GM23338 (cell line): ENCODE results near the gene CD24. TPM values are rescaled to one million over a fixed set of nuclear protein-coding genes. Genes with fewer than 3 reads are reported as not detected.

Experiments used
- ATAC-seq: fragments of 200-7000 bp; cut with Tn5 transposase; 3 replicates; pipeline ENCODE4 v1.9.1; 2020
- DNase-seq: peaks from one replicate; pipeline ENCODE4 v3.0.0-alpha.2; 2015; ENCODE audit warnings: low spot score
- H2AFZ ChIP-seq: fragments of 200-600 bp; sonication (generic); 2 replicates; pipeline ENCODE4 v1.8.0; 2016; ENCODE audit warnings: antibody characterized with exemption, mild to moderate bottlenecking, moderate library complexity
- H3F3A ChIP-seq: fragments of 200-600 bp; sonication (generic); replicated peaks from 2 replicates; pipeline ENCODE4 v1.8.0; 2017; ENCODE audit warnings: antibody characterized with exemption, mixed run types, low read depth
- H3K27ac ChIP-seq: fragments of 200-600 bp; sonication (generic); 2 replicates; pipeline ENCODE4 v1.6.1; 2016; ENCODE audit warnings: low read depth
- H3K27me3 ChIP-seq: fragments of 200-600 bp; sonication (generic); 2 replicates; pipeline ENCODE4 v1.8.0; 2016; ENCODE audit warnings: mild to moderate bottlenecking, mixed run types, moderate library complexity; ENCODE audit not compliant: insufficient read depth
- H3K36me3 ChIP-seq: fragments of 200-600 bp; sonication (generic); 2 replicates; pipeline ENCODE4 v1.8.0; 2016; ENCODE audit warnings: mild to moderate bottlenecking; ENCODE audit not compliant: insufficient read depth
- H3K4me1 ChIP-seq: fragments of 200-600 bp; sonication (generic); 2 replicates; pipeline ENCODE4 v1.8.0; 2016; ENCODE audit warnings: mild to moderate bottlenecking, moderate library complexity; ENCODE audit not compliant: insufficient read depth
- H3K4me2 ChIP-seq: fragments of 200-600 bp; sonication (generic); 2 replicates; pipeline ENCODE4 v1.7.1; 2017; ENCODE audit warnings: mixed run types
- H3K4me3 ChIP-seq: fragments of 200-600 bp; sonication (generic); 2 replicates; pipeline ENCODE4 v1.6.1; 2016; ENCODE audit warnings: mixed run types
- H3K79me2 ChIP-seq: fragments of 200-600 bp; sonication (generic); replicated peaks from 2 replicates; pipeline ENCODE4 v1.8.0; 2017; ENCODE audit warnings: mild to moderate bottlenecking; ENCODE audit not compliant: insufficient read depth
- H3K9me2 ChIP-seq: fragments of 200-600 bp; sonication (generic); 2 replicates; pipeline ENCODE4 v1.8.0; 2017; ENCODE audit not compliant: insufficient read depth
- H4K20me1 ChIP-seq: fragments of 200-600 bp; sonication (generic); replicated peaks from 2 replicates; pipeline ENCODE4 v1.8.0; 2017; ENCODE audit warnings: mild to moderate bottlenecking; ENCODE audit not compliant: insufficient read depth
- H3K27ac Mint-ChIP-seq: 2 replicates; pipeline ENCODE4 v1.8.0; 2020; ENCODE audit warnings: inconsistent platforms, mild to moderate bottlenecking, moderate library complexity, mixed read lengths
- H3K27me3 Mint-ChIP-seq: 3 replicates; pipeline ENCODE4 v1.8.0; 2022; ENCODE audit warnings: low read depth, mild to moderate bottlenecking, moderate library complexity, mixed read lengths, inconsistent platforms; ENCODE audit not compliant: insufficient read depth, poor library complexity
- H3K36me3 Mint-ChIP-seq: 3 replicates; pipeline ENCODE4 v1.8.0; 2021; ENCODE audit warnings: low read depth, mild to moderate bottlenecking, inconsistent platforms, moderate library complexity, mixed read lengths
- H3K4me1 Mint-ChIP-seq: 3 replicates; pipeline ENCODE4 v1.8.0; 2020; ENCODE audit warnings: mild to moderate bottlenecking, inconsistent platforms, mixed read lengths
- H3K4me3 Mint-ChIP-seq: 3 replicates; pipeline ENCODE4 v1.8.0; 2021; ENCODE audit warnings: moderate library complexity, mild to moderate bottlenecking, inconsistent platforms, mixed read lengths
- H3K9me3 Mint-ChIP-seq: 3 replicates; pipeline ENCODE4 v1.8.0; 2020; ENCODE audit warnings: moderate library complexity, mild to moderate bottlenecking, inconsistent platforms, mixed read lengths
- CREB1 ChIP-seq: fragments of 250-450 bp; sonication (Bioruptor Pico); IDR thresholded peaks from 2 replicates; pipeline ENCODE4 v1.5.0; 2020; ENCODE audit warnings: low read depth, mild to moderate bottlenecking, moderate library complexity
- EZH2 ChIP-seq: fragments of 200-600 bp; sonication (generic); IDR thresholded peaks from one replicate; pipeline ENCODE4 v1.8.0; 2017; ENCODE audit warnings: antibody characterized with exemption, mild to moderate bottlenecking, low read depth; ENCODE audit not compliant: unreplicated experiment
- EZH2phosphoT487 ChIP-seq: fragments of 200-600 bp; sonication (generic); IDR thresholded peaks from one replicate; pipeline ENCODE4 v1.8.1; 2018; ENCODE audit warnings: antibody characterized with exemption; ENCODE audit not compliant: unreplicated experiment
- NANOG ChIP-seq: IDR thresholded peaks from 2 replicates; pipeline ENCODE4 v1.6.1; 2016; ENCODE audit warnings: antibody characterized with exemption, borderline replicate concordance
- STAT1 ChIP-seq: IDR thresholded peaks from one replicate; pipeline ENCODE4 v1.6.1; 2016; ENCODE audit warnings: antibody characterized with exemption; ENCODE audit not compliant: unreplicated experiment
- polyA plus RNA-seq: library from polyadenylated mRNA; unstranded; fragments of >200 nt; fragmentation: Nextera tagmentation; extraction: Ambion mirVana; gene quantifications from 2 replicates; pipeline ENCODE4 v1.2.1, GENCODE V29; 2016
- total RNA-seq: library from RNA; depleted of rRNA; stranded (reverse); fragments of >200 nt; shearing (Covaris generic); gene quantifications from 2 replicates; pipeline ENCODE4 v1.2.3, GENCODE V29; 2014
- TF ChIP-seq, protein P1 (sequence below): fragments of 250-450 bp; sonication (Bioruptor Pico); IDR thresholded peaks from 2 replicates; pipeline ENCODE4 v1.5.0; 2020; ENCODE audit warnings: mild to moderate bottlenecking, moderate library complexity
- TF ChIP-seq, protein P2 (sequence below): IDR thresholded peaks from one replicate; pipeline ENCODE4 v1.6.1; 2018; ENCODE audit warnings: antibody characterized with exemption; ENCODE audit not compliant: unreplicated experiment
- TF ChIP-seq, protein P3 (sequence below): IDR thresholded peaks from 2 replicates; pipeline ENCODE4 v1.6.1; 2016; ENCODE audit warnings: antibody characterized with exemption

Gene CD24
- total and polyA plus RNA-seq, 2 experiments from 2014 or later = 1,373 to 2,907 TPM

DNA sequence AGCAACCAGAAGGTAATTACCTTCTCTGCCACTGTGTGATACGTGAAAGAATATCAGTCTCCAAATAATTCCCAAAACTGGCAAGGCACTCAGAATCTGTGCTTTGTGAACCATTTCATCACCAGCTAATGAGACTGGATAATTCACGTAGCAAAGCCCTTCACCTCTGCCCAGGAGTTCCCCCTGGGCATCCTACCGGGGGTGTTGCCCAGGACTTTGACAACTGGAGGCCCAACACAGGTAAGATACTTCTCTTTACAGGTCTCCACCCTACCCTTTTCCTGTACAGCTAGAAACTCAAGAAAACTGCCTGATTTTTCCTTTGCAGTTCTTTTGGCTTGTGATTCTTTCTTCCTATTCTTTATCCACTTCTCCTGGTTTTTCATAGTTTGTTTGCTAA is 2.7 kb upstream of the CD24 start (continued):
- TF ChIP-seq, protein P1, sequence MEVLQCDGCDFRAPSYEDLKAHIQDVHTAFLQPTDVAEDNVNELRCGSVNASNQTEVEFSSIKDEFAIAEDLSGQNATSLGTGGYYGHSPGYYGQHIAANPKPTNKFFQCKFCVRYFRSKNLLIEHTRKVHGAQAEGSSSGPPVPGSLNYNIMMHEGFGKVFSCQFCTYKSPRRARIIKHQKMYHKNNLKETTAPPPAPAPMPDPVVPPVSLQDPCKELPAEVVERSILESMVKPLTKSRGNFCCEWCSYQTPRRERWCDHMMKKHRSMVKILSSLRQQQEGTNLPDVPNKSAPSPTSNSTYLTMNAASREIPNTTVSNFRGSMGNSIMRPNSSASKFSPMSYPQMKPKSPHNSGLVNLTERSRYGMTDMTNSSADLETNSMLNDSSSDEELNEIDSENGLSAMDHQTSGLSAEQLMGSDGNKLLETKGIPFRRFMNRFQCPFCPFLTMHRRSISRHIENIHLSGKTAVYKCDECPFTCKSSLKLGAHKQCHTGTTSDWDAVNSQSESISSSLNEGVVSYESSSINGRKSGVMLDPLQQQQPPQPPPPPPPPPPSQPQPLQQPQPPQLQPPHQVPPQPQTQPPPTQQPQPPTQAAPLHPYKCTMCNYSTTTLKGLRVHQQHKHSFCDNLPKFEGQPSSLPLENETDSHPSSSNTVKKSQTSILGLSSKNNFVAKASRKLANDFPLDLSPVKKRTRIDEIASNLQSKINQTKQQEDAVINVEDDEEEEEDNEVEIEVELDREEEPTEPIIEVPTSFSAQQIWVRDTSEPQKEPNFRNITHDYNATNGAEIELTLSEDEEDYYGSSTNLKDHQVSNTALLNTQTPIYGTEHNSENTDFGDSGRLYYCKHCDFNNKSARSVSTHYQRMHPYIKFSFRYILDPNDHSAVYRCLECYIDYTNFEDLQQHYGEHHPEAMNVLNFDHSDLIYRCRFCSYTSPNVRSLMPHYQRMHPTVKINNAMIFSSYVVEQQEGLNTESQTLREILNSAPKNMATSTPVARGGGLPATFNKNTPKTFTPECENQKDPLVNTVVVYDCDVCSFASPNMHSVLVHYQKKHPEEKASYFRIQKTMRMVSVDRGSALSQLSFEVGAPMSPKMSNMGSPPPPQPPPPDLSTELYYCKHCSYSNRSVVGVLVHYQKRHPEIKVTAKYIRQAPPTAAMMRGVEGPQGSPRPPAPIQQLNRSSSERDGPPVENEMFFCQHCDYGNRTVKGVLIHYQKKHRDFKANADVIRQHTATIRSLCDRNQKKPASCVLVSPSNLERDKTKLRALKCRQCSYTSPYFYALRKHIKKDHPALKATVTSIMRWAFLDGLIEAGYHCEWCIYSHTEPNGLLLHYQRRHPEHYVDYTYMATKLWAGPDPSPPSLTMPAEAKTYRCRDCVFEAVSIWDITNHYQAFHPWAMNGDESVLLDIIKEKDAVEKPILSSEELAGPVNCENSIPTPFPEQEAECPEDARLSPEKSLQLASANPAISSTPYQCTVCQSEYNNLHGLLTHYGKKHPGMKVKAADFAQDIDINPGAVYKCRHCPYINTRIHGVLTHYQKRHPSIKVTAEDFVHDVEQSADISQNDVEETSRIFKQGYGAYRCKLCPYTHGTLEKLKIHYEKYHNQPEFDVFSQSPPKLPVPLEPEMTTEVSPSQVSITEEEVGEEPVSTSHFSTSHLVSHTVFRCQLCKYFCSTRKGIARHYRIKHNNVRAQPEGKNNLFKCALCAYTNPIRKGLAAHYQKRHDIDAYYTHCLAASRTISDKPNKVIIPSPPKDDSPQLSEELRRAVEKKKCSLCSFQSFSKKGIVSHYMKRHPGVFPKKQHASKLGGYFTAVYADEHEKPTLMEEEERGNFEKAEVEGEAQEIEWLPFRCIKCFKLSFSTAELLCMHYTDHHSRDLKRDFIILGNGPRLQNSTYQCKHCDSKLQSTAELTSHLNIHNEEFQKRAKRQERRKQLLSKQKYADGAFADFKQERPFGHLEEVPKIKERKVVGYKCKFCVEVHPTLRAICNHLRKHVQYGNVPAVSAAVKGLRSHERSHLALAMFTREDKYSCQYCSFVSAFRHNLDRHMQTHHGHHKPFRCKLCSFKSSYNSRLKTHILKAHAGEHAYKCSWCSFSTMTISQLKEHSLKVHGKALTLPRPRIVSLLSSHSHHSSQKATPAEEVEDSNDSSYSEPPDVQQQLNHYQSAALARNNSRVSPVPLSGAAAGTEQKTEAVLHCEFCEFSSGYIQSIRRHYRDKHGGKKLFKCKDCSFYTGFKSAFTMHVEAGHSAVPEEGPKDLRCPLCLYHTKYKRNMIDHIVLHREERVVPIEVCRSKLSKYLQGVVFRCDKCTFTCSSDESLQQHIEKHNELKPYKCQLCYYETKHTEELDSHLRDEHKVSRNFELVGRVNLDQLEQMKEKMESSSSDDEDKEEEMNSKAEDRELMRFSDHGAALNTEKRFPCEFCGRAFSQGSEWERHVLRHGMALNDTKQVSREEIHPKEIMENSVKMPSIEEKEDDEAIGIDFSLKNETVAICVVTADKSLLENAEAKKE = no peak
- no peak for TF ChIP-seq EZH2
- TF ChIP-seq STAT1 = no peak
- no peak for TF ChIP-seq NANOG

DNA sequence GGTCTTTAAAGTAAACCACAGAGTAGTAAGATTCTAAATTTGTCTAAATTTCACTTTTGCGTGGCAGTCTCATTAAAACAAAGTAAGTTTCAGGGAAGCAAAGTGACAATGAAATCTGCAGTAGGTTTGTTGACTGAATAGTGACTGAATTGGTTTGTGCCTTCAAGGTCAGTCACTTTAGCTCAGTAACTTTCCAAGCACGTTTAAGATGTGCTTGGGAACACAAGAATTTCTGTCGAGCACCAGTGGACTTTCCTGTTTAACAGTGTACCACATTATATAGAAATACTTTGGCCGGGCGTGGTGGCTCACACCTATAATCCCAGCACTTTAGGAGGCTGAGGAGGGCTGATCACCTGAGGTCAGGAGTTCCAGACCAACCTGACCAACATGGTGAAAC is 1.7 kb upstream of the CD24 start:
- Histone ChIP-seq H3K27me3 (no peaks in the 10 kb centered on the region), H4K20me1 (peaks cover 22% of the 10 kb centered on the region), H3K9me2 (no peaks in the 10 kb centered on the region), H3K4me2 (peak overlapping the region; percentile 77), H3K4me3 (peak overlapping the region; percentile 63), H3F3A (peaks cover 27% of the 10 kb centered on the region), H3K79me2 (peaks cover 58% of the 10 kb centered on the region), H3K36me3 (peaks cover 18% of the 10 kb centered on the region), H2AFZ (no peak overlapping the region), H3K27ac (peak overlapping the region; percentile 96), H3K4me1 (peaks cover 30% of the 10 kb centered on the region)
- ATAC-seq (no peak), DNase-seq (no peak)
- Mint-ChIP-seq H3K4me1 (peaks cover 31% of the 10 kb centered on the region), H3K36me3 (peaks cover 33% of the 10 kb centered on the region), H3K9me3 (peaks cover 15% of the 10 kb centered on the region; the same call in 2 of the 3 replicates), H3K4me3 (peak overlapping the region; percentile 85), H3K27ac (peak overlapping the region; percentile 97), H3K27me3 (peaks cover 43% of the 10 kb centered on the region)
- TF ChIP-seq, protein P2, sequence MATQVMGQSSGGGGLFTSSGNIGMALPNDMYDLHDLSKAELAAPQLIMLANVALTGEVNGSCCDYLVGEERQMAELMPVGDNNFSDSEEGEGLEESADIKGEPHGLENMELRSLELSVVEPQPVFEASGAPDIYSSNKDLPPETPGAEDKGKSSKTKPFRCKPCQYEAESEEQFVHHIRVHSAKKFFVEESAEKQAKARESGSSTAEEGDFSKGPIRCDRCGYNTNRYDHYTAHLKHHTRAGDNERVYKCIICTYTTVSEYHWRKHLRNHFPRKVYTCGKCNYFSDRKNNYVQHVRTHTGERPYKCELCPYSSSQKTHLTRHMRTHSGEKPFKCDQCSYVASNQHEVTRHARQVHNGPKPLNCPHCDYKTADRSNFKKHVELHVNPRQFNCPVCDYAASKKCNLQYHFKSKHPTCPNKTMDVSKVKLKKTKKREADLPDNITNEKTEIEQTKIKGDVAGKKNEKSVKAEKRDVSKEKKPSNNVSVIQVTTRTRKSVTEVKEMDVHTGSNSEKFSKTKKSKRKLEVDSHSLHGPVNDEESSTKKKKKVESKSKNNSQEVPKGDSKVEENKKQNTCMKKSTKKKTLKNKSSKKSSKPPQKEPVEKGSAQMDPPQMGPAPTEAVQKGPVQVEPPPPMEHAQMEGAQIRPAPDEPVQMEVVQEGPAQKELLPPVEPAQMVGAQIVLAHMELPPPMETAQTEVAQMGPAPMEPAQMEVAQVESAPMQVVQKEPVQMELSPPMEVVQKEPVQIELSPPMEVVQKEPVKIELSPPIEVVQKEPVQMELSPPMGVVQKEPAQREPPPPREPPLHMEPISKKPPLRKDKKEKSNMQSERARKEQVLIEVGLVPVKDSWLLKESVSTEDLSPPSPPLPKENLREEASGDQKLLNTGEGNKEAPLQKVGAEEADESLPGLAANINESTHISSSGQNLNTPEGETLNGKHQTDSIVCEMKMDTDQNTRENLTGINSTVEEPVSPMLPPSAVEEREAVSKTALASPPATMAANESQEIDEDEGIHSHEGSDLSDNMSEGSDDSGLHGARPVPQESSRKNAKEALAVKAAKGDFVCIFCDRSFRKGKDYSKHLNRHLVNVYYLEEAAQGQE = no peak
- TF ChIP-seq, protein P3, sequence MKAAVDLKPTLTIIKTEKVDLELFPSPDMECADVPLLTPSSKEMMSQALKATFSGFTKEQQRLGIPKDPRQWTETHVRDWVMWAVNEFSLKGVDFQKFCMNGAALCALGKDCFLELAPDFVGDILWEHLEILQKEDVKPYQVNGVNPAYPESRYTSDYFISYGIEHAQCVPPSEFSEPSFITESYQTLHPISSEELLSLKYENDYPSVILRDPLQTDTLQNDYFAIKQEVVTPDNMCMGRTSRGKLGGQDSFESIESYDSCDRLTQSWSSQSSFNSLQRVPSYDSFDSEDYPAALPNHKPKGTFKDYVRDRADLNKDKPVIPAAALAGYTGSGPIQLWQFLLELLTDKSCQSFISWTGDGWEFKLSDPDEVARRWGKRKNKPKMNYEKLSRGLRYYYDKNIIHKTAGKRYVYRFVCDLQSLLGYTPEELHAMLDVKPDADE = no peak
- TF ChIP-seq CREB1 (CRISPR knock-in tag) (no peak), EZH2phosphoT487 (no peak), STAT1 (no peak), EZH2 (no peak)
